Type B pancreatic cell (in vitro differentiated cells): Measurements from ENCODE around the gene ERC2. TPM values are rescaled to one million over a fixed set of nuclear protein-coding genes. Genes with fewer than 3 reads are reported as not detected.

Experiments used
- DNase-seq: peaks from one replicate; pipeline ENCODE4 v3.0.0; 2021; ENCODE audit warnings: mixed read lengths; ENCODE audit not compliant: unreplicated experiment; ENCODE audit errors: extremely low spot score
- H3K27ac Mint-ChIP-seq: 2 replicates; pipeline ENCODE4 v1.8.0; 2021; ENCODE audit warnings: mild to moderate bottlenecking, mixed read lengths
- H3K27me3 Mint-ChIP-seq: 2 replicates; pipeline ENCODE4 v1.8.0; 2021; ENCODE audit warnings: mixed read lengths
- H3K36me3 Mint-ChIP-seq: 2 replicates; pipeline ENCODE4 v1.8.0; 2021; ENCODE audit warnings: mixed read lengths
- H3K4me1 Mint-ChIP-seq: one replicate; pipeline ENCODE4 v1.8.0; 2021; ENCODE audit warnings: mixed read lengths; ENCODE audit not compliant: unreplicated experiment
- H3K4me3 Mint-ChIP-seq: 2 replicates; pipeline ENCODE4 v1.8.0; 2021; ENCODE audit warnings: mild to moderate bottlenecking, mixed read lengths
- H3K9me3 Mint-ChIP-seq: 2 replicates; pipeline ENCODE4 v1.8.0; 2021; ENCODE audit warnings: mixed read lengths
- total RNA-seq: library from RNA; stranded (reverse); gene quantifications from 2 replicates; pipeline ENCODE4 v1.2.1, GENCODE V29; 2021; ENCODE audit warnings: low replicate concordance
- TF ChIP-seq, protein P1 (sequence below): fragments of 200-600 bp; sonication (generic); conservative IDR thresholded peaks from 2 replicates; pipeline ENCODE4 v1.5.0; 2021; ENCODE audit warnings: antibody characterized with exemption, mild to moderate bottlenecking

ERC2 gene
- total RNA-seq, 1 donor from 2014 or later, result 6.1 TPM

- Mint-ChIP-seq H3K4me3 (no peak overlapping the region), H3K36me3 (no peaks in the 10 kb centered on the region), H3K27ac (peak overlapping the region; percentile 22), H3K27me3 (no peaks in the 10 kb centered on the region), H3K9me3 (no peaks in the 10 kb centered on the region), H3K4me1 (peaks cover 21% of the 10 kb centered on the region)
- no peak for DNase-seq
- TF ChIP-seq, protein P1, sequence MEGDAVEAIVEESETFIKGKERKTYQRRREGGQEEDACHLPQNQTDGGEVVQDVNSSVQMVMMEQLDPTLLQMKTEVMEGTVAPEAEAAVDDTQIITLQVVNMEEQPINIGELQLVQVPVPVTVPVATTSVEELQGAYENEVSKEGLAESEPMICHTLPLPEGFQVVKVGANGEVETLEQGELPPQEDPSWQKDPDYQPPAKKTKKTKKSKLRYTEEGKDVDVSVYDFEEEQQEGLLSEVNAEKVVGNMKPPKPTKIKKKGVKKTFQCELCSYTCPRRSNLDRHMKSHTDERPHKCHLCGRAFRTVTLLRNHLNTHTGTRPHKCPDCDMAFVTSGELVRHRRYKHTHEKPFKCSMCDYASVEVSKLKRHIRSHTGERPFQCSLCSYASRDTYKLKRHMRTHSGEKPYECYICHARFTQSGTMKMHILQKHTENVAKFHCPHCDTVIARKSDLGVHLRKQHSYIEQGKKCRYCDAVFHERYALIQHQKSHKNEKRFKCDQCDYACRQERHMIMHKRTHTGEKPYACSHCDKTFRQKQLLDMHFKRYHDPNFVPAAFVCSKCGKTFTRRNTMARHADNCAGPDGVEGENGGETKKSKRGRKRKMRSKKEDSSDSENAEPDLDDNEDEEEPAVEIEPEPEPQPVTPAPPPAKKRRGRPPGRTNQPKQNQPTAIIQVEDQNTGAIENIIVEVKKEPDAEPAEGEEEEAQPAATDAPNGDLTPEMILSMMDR, result no peak
These were observed 583.6 kb downstream of the ERC2 start for GRCh38 chr3:55884491-55885285.

GRCh38 chr3:55884066-55884465 is 584.2 kb downstream of the ERC2 start:
- H3K4me1 Mint-ChIP-seq, result peaks cover 24% of the 10 kb centered on the region
- H3K9me3 Mint-ChIP-seq, result no peaks in the 10 kb centered on the region
- no peaks in the 10 kb centered on the region for H3K27me3 Mint-ChIP-seq
- H3K36me3 Mint-ChIP-seq, result no peaks in the 10 kb centered on the region
- TF ChIP-seq, protein P1, result no peak
- no peak for DNase-seq
- no peak overlapping the region for H3K4me3 Mint-ChIP-seq
- H3K27ac Mint-ChIP-seq, result no peak overlapping the region

GRCh38 chr3:55882006-55882405 is 586.3 kb downstream of the ERC2 start:
- peaks cover 34% of the 10 kb centered on the region for H3K4me1 Mint-ChIP-seq
- H3K4me3 Mint-ChIP-seq, result no peak overlapping the region

DNA sequence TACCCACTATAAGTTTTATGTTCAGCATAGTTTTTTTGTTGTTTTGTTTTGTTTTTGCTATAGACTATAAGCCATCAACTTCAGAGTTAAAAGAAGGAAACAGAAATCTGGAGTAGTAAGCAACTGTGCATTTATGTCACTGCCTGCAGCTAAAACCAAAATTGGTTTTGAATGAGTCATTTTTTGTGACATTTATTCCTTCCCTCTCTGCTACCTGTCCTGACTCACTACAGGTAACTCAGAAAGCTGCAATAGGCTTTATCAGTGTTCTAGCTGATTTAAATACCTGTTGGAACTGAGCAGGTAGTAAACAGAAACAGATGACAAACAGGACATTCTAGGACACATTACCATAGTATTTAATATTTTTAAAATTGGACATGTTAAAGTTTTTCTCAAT is 587.9 kb downstream of the ERC2 start:
- Mint-ChIP-seq H3K9me3 (no peaks in the 10 kb centered on the region), H3K4me1 (peaks cover 28% of the 10 kb centered on the region), H3K27ac (no peak overlapping the region), H3K36me3 (no peaks in the 10 kb centered on the region), H3K27me3 (peaks cover 3% of the 10 kb centered on the region), H3K4me3 (no peak overlapping the region)
- TF ChIP-seq, protein P1, result no peak
- DNase-seq, result no peak

More at GRCh38 chr3:55882006-55882405, 586.3 kb downstream of the ERC2 start:
- Mint-ChIP-seq H3K9me3 (no peaks in the 10 kb centered on the region), H3K27me3 (no peaks in the 10 kb centered on the region), H3K27ac (peak overlapping the region; percentile 57), H3K36me3 (no peaks in the 10 kb centered on the region)
- TF ChIP-seq, protein P1, result no peak
- DNase-seq, result no peak

GRCh38 chr3:55879901-55880331 is 588.4 kb downstream of the ERC2 start:
- Mint-ChIP-seq H3K4me1 (peaks cover 31% of the 10 kb centered on the region), H3K36me3 (no peaks in the 10 kb centered on the region), H3K27me3 (peaks cover 3% of the 10 kb centered on the region), H3K9me3 (no peaks in the 10 kb centered on the region), H3K4me3 (no peak overlapping the region), H3K27ac (no peak overlapping the region)
- no peak for DNase-seq
- TF ChIP-seq, protein P1, result no peak
